SU-DHL-6 (cell line): ENCODE data around the gene VPS41.

Experiments used
- H2AFZ ChIP-seq: fragments of 200-600 bp; sonication (generic); 2 replicates; pipeline ENCODE4 v1.6.1; 2014; ENCODE audit warnings: low read depth, mild to moderate bottlenecking, moderate library complexity, mixed read lengths, antibody characterized with exemption, low read length; ENCODE audit not compliant: severe bottlenecking
- H3F3A ChIP-seq: fragments of 200-600 bp; shearing (Covaris generic); 2 replicates; pipeline ENCODE4 v1.6.0; 2016; ENCODE audit warnings: antibody characterized with exemption, mild to moderate bottlenecking; ENCODE audit not compliant: insufficient read depth
- H3K27ac ChIP-seq: fragments of 200-600 bp; sonication (generic); 2 replicates; pipeline ENCODE4 v1.5.1; 2016; ENCODE audit warnings: low read depth, mild to moderate bottlenecking, low read length, moderate library complexity, mixed read lengths
- H3K27me3 ChIP-seq: fragments of 200-600 bp; sonication (generic), shearing (Covaris generic); 2 replicates; pipeline ENCODE4 v1.6.0; 2014; ENCODE audit warnings: mild to moderate bottlenecking, low read length
- H3K36me3 ChIP-seq: fragments of 200-600 bp; sonication (generic); 2 replicates; pipeline ENCODE4 v1.6.1; 2014; ENCODE audit warnings: mild to moderate bottlenecking, low read length, mixed read lengths
- H3K4me2 ChIP-seq: fragments of 300-600, 200-600 bp; shearing (Covaris generic), sonication (generic); 2 replicates; pipeline ENCODE4 v1.6.0; 2014; ENCODE audit warnings: low read length, low read depth, mild to moderate bottlenecking; ENCODE audit not compliant: poor library complexity, severe bottlenecking
- H3K4me3 ChIP-seq: fragments of 200-600 bp; sonication (generic); 2 replicates; pipeline ENCODE4 v1.5.1; 2014; ENCODE audit warnings: antibody characterized with exemption, low read length, mild to moderate bottlenecking, mixed read lengths; ENCODE audit not compliant: insufficient read depth, poor library complexity, severe bottlenecking
- H3K79me2 ChIP-seq: fragments of 200-600 bp; sonication (generic); 2 replicates; pipeline ENCODE4 v1.6.1; 2014; ENCODE audit warnings: mild to moderate bottlenecking, low read length, moderate library complexity; ENCODE audit not compliant: insufficient read depth
- H3K9ac ChIP-seq: fragments of 200-600 bp; sonication (generic); 2 replicates; pipeline ENCODE4 v1.7.0; 2014; ENCODE audit warnings: mild to moderate bottlenecking, low read length
- H3K9me2 ChIP-seq: fragments of 200-600 bp; sonication (generic); replicated peaks from 2 replicates; pipeline ENCODE4 v1.6.1; 2014; ENCODE audit warnings: low read length; ENCODE audit not compliant: insufficient read depth
- H3K9me3 ChIP-seq: fragments of 200-600 bp; sonication (generic); 2 replicates; pipeline ENCODE4 v1.6.1; 2014; ENCODE audit warnings: low read length, mixed read lengths; ENCODE audit not compliant: insufficient read depth
- H4K20me1 ChIP-seq: fragments of 200-600 bp; sonication (generic); 2 replicates; pipeline ENCODE4 v1.6.1; 2014; ENCODE audit warnings: low read depth, mild to moderate bottlenecking, antibody characterized with exemption, low read length, moderate library complexity, mixed read lengths
- CTCF ChIP-seq: fragments of 200-600 bp; sonication (generic); IDR thresholded peaks from one replicate; pipeline ENCODE4 v1.5.1; 2017; ENCODE audit warnings: antibody characterized with exemption, mild to moderate bottlenecking, low read length, moderate library complexity; ENCODE audit not compliant: insufficient read depth, poor library complexity, severe bottlenecking
- EZH2phosphoT487 ChIP-seq: fragments of 200-600 bp; sonication (generic), shearing (Covaris generic); conservative IDR thresholded peaks from 2 replicates; pipeline ENCODE4 v1.6.1; 2018; ENCODE audit warnings: mild to moderate bottlenecking, antibody characterized with exemption, low read length, moderate library complexity, mixed read lengths

The VPS41 gene

GRCh38 chr7:38833329-38833728 is 75.7 kb downstream of the VPS41 start:
- H3K9me2 ChIP-seq: no peaks in the 10 kb centered on the region
- no peaks in the 10 kb centered on the region for H3K36me3 ChIP-seq

GRCh38 chr7:38831259-38831996 is 77.6 kb downstream of the VPS41 start:
- Histone ChIP-seq H3K9me3 (no peaks in the 10 kb centered on the region), H3K79me2 (no peaks in the 10 kb centered on the region), H4K20me1 (peaks cover 9% of the 10 kb centered on the region), H3K36me3 (no peaks in the 10 kb centered on the region), H3K27ac (no peak overlapping the region), H3F3A (no peaks in the 10 kb centered on the region), H3K4me3 (no peak overlapping the region), H3K4me2 (no peak overlapping the region), H2AFZ (no peak overlapping the region), H3K27me3 (no peaks in the 10 kb centered on the region), H3K9me2 (no peaks in the 10 kb centered on the region), H3K9ac (no peak overlapping the region)
- no peak for TF ChIP-seq EZH2phosphoT487
- no peak for TF ChIP-seq CTCF

More at GRCh38 chr7:38833329-38833728, 75.7 kb downstream of the VPS41 start:
- no peak overlapping the region for H3K27ac ChIP-seq
- no peak overlapping the region for H3K4me3 ChIP-seq
- no peaks in the 10 kb centered on the region for H3K27me3 ChIP-seq
- no peak overlapping the region for H3K9ac ChIP-seq
- no peaks in the 10 kb centered on the region for H3K79me2 ChIP-seq
- H3F3A ChIP-seq: no peaks in the 10 kb centered on the region
- no peak overlapping the region for H2AFZ ChIP-seq
- no peak overlapping the region for H3K4me2 ChIP-seq
- TF ChIP-seq EZH2phosphoT487 (no peak), CTCF (no peak)
- H3K9me3 ChIP-seq: no peaks in the 10 kb centered on the region
- peaks cover 9% of the 10 kb centered on the region for H4K20me1 ChIP-seq

- TF ChIP-seq CTCF (no peak), EZH2phosphoT487 (no peak)
- Histone ChIP-seq H4K20me1 (peaks cover 9% of the 10 kb centered on the region), H3K27me3 (no peaks in the 10 kb centered on the region), H3K79me2 (no peaks in the 10 kb centered on the region), H3K9me3 (no peaks in the 10 kb centered on the region), H3K9ac (no peak overlapping the region), H3K36me3 (no peaks in the 10 kb centered on the region), H3K9me2 (no peaks in the 10 kb centered on the region), H3K27ac (no peak overlapping the region), H3F3A (no peaks in the 10 kb centered on the region), H2AFZ (no peak overlapping the region), H3K4me3 (no peak overlapping the region), H3K4me2 (no peak overlapping the region)
Observed at GRCh38 chr7:38830826-38831225, 78.2 kb downstream of the VPS41 start.
